Measurements from ENCODE around the gene CDCP2. TPM values are rescaled to one million over a fixed set of nuclear protein-coding genes. Genes with fewer than 3 reads are reported as not detected.
"Not testable (repeated sequence)": the region's sequence is repeated elsewhere in the genome, so short reads cannot be mapped to it uniquely, and the experiment has no call there.

The CDCP2 gene
- total RNA-seq, 1 donor from 2014 or later, result not detected

- Mint-ChIP-seq H3K4me3 (no peak overlapping the region), H3K4me1 (ENCODE audit: unreplicated experiment) (no peaks in the 10 kb centered on the region), H3K36me3 (no peaks in the 10 kb centered on the region), H3K27ac (no peak overlapping the region), H3K9me3 (no peaks in the 10 kb centered on the region), H3K27me3 (no peaks in the 10 kb centered on the region)
- TF ChIP-seq CTCF (conservative IDR thresholded peaks at IDR 0.05), result no peak
- no peak for DNase-seq (ENCODE audit: extremely low spot score, unreplicated experiment)
Measured at GRCh38 chr1:54108156-54108555, 44.6 kb downstream of the CDCP2 start.

GRCh38 chr1:54107131-54107530 is 45.7 kb downstream of the CDCP2 start:
- peak; percentile 31 for TF ChIP-seq CTCF (conservative IDR thresholded peaks at IDR 0.05)
- DNase-seq (ENCODE audit: extremely low spot score, unreplicated experiment), result no peak
- Mint-ChIP-seq H3K4me3 (no peak overlapping the region), H3K4me1 (ENCODE audit: unreplicated experiment) (no peaks in the 10 kb centered on the region), H3K9me3 (no peaks in the 10 kb centered on the region), H3K27me3 (no peaks in the 10 kb centered on the region), H3K27ac (no peak overlapping the region), H3K36me3 (peaks cover 8% of the 10 kb centered on the region)

GRCh38 chr1:54105736-54106269 is 47.0 kb downstream of the CDCP2 start:
- no peaks in the 10 kb centered on the region for H3K27me3 Mint-ChIP-seq
- no peak for DNase-seq (ENCODE audit: extremely low spot score, unreplicated experiment)

GRCh38 chr1:54105080-54105479 is 47.7 kb downstream of the CDCP2 start:
- Mint-ChIP-seq H3K4me3 (no peak overlapping the region), H3K27me3 (no peaks in the 10 kb centered on the region), H3K4me1 (ENCODE audit: unreplicated experiment) (no peaks in the 10 kb centered on the region), H3K9me3 (no peaks in the 10 kb centered on the region), H3K27ac (no peak overlapping the region), H3K36me3 (peaks cover 8% of the 10 kb centered on the region)
- TF ChIP-seq CTCF (conservative IDR thresholded peaks at IDR 0.05), result no peak
- DNase-seq (ENCODE audit: extremely low spot score, unreplicated experiment), result no peak

More at GRCh38 chr1:54105736-54106269, 47.0 kb downstream of the CDCP2 start:
- TF ChIP-seq CTCF (conservative IDR thresholded peaks at IDR 0.05), result no peak
- Mint-ChIP-seq H3K4me1 (ENCODE audit: unreplicated experiment) (no peaks in the 10 kb centered on the region), H3K27ac (no peak overlapping the region), H3K9me3 (no peaks in the 10 kb centered on the region), H3K4me3 (no peak overlapping the region), H3K36me3 (peaks cover 8% of the 10 kb centered on the region)

- not testable (repeated sequence) for H3K36me3 Mint-ChIP-seq; H3K27ac Mint-ChIP-seq; DNase-seq (ENCODE audit: extremely low spot score, unreplicated experiment)
Measured at GRCh38 chr1:54104613-54105012, 48.2 kb downstream of the CDCP2 start.

GRCh38 chr1:54103414-54103813 is 49.4 kb downstream of the CDCP2 start:
- no peaks in the 10 kb centered on the region for H3K27me3 Mint-ChIP-seq
- H3K4me3 Mint-ChIP-seq, result no peak overlapping the region
- no peak overlapping the region for H3K27ac Mint-ChIP-seq
- H3K4me1 Mint-ChIP-seq (ENCODE audit: unreplicated experiment), result no peaks in the 10 kb centered on the region
- no peak for TF ChIP-seq CTCF (conservative IDR thresholded peaks at IDR 0.05)
- peaks cover 8% of the 10 kb centered on the region for H3K36me3 Mint-ChIP-seq
- DNase-seq (ENCODE audit: extremely low spot score, unreplicated experiment), result no peak
- H3K9me3 Mint-ChIP-seq, result no peaks in the 10 kb centered on the region

More at GRCh38 chr1:54104613-54105012, 48.2 kb downstream of the CDCP2 start:
- not testable (repeated sequence) for H3K4me1 Mint-ChIP-seq (ENCODE audit: unreplicated experiment); H3K9me3 Mint-ChIP-seq; H3K4me3 Mint-ChIP-seq; H3K27me3 Mint-ChIP-seq

Measured in type B pancreatic cell (in vitro differentiated cells).